Spinal cord (tissue), 10 donors: Measurements from ENCODE around the gene MSH5. TPM values are rescaled to one million over a fixed set of nuclear protein-coding genes. Genes with fewer than 3 reads are reported as not detected.
A peak's percentile ranks its signal among the peaks of the same experiment; 100 is the strongest.

Experiments used
- DNase-seq, 6 donors: peaks; one replicate each; pipeline versions ENCODE4 v3.0.0 to v3.0.0-alpha.2; 2013 to 2015; ENCODE audit warnings: low spot score in 6 of 6, low read depth in 4 of 6
- H3K27ac ChIP-seq: one replicate; pipeline ENCODE4 v1.5.1; 2013; ENCODE audit warnings: low read depth, low read length, control low read depth
- H3K27me3 ChIP-seq: one replicate; pipeline ENCODE4 v1.6.1; 2013; ENCODE audit warnings: low read length; ENCODE audit not compliant: control insufficient read depth, insufficient read depth
- H3K36me3 ChIP-seq: one replicate; pipeline ENCODE4 v1.6.1; 2013; ENCODE audit warnings: low read length; ENCODE audit not compliant: control insufficient read depth, insufficient read depth
- H3K4me1 ChIP-seq: one replicate; pipeline ENCODE4 v1.6.1; 2013; ENCODE audit warnings: low read length; ENCODE audit not compliant: control insufficient read depth, insufficient read depth
- H3K4me3 ChIP-seq: one replicate; pipeline ENCODE4 v1.5.1; 2013; ENCODE audit warnings: low read depth, low read length, control low read depth
- H3K9me3 ChIP-seq: one replicate; pipeline ENCODE4 v1.6.1; 2013; ENCODE audit warnings: low read length; ENCODE audit not compliant: control insufficient read depth, insufficient read depth
- WGBS: methylation state at CpG from one replicate; pipeline ENCODE4 v1.1.5; 2013; ENCODE audit warnings: missing lambda C conversion rate; ENCODE audit not compliant: insufficient coverage; 5-methylcytosine and 5-hydroxymethylcytosine counted together
- polyA plus RNA-seq, 2 donors: library from polyadenylated mRNA; unstranded; fragments of 120-200 nt; gene quantifications; one replicate each; pipeline ENCODE4 v1.2.1, GENCODE V29; 2013; ENCODE audit not compliant: insufficient read length in 2 of 2
- total RNA-seq, 2 donors: library from RNA; depleted of rRNA in 1 of 2; stranded (reverse); fragments of 120-200 nt in 1 of 2; fragments of >200 nt in 1 of 2; gene quantifications; one replicate each; pipeline versions ENCODE4 v1.2.3 to v1.2.4, GENCODE V29; 2013 to 2014
- donor health status: healthy.

MSH5 gene
- total and polyA plus RNA-seq, 4 donors, result 6.2 to 38.8 (median 19.6) TPM

DNA sequence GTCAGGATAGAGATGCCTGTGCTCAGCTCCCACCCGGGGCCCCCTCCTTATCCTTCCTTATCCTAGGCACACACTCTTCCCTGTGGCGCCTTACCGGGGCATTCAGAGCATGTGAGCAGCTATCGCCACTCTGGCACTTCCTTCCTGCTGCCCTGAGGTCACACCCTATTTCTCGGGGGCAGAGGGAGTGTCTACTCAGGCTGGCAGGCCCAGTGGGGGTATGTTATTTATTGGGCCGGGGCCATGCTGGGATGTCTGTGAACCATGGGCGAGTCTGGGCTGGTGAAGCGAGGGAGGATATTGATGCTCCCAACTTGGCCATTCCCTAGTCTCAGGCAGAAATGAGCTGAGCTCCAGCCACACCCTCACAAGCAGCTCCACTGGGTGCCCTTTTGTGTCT, 28.6 kb upstream of the MSH5 start:
- Histone ChIP-seq H3K27me3 (no peaks in the 10 kb centered on the region), H3K4me1 (peaks cover 20% of the 10 kb centered on the region), H3K27ac (no peak overlapping the region), H3K36me3 (no peaks in the 10 kb centered on the region), H3K4me3 (no peak overlapping the region), H3K9me3 (no peaks in the 10 kb centered on the region)
- no peak for DNase-seq
- WGBS, result 72% methylated on average over 6 of the region's 8 CpGs

DNA sequence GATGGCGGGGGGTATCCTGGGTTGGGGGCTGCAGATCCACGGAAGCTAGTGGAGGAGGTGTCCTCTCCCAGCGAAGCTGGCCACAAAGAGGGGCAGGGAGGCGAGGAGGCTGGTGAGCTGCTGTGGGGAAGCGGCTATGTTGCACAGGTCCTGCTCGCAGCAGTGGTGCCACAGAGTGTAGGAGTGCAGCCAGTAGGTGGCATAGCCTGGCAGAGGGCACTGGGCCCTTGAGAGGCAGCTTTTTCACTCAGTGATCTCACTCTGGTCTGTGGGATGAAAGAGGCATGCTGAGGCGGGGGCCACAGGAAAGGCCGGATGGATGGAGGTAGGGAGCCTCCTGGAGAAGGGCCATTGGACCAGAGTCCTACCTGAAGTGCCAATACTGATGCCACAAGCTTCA, 27.5 kb upstream of the MSH5 start:
- no peak overlapping the region for H3K4me3 ChIP-seq
- H3K27me3 ChIP-seq, result no peaks in the 10 kb centered on the region
- WGBS, result 93% methylated on average over 8 of the region's 8 CpGs
- no peak for DNase-seq
- H3K4me1 ChIP-seq, result peaks cover 20% of the 10 kb centered on the region
- no peaks in the 10 kb centered on the region for H3K36me3 ChIP-seq
- H3K27ac ChIP-seq, result no peak overlapping the region
- no peaks in the 10 kb centered on the region for H3K9me3 ChIP-seq

- H3K27ac ChIP-seq, result peak overlapping the region; percentile 81
These were observed 26.3 kb upstream of the MSH5 start for GRCh38 chr6:31713465-31713864.

DNA sequence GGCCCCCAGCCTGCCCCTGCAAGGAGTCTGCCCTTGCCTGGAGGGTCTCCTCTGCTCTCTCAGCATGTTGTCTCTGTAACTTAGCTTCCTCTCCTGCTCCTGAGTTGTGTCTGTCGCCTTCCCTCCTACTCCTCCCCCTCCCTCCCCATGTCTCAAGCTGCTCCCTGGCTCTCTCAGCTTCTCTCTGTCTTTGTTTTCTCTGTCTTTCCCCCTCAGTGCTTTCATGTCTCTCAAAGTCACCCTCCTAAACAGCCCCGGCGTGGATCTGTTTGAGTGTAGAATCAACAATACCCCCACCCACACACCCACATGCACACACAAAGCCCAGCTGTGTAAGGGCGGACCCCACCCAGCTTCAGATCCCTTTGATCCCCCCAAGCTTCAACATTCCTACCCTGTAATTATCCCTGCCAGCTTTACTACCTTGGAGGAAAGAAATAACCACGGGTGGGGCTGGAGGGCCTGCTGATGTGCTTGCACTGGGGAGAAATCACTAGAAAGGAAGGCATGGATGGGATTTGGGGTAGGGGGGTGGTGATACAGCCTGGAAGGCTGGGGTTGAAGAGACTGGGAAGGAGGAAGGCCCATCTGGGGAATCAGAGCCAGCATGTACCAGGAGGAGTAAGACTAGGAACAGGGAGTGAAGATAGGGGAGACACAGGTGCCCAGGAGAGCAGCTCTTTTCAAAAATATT, 25.7 kb upstream of the MSH5 start:
- Histone ChIP-seq H3K27me3 (no peaks in the 10 kb centered on the region), H3K4me3 (no peak overlapping the region), H3K36me3 (no peaks in the 10 kb centered on the region), H3K27ac (peak overlapping the region; percentile 81), H3K9me3 (no peaks in the 10 kb centered on the region), H3K4me1 (peaks cover 23% of the 10 kb centered on the region)
- DNase-seq, result peak in 2 of 6 donors; percentile 49 to 85
- WGBS, result 12% methylated on average over 4 of the region's 5 CpGs

More at GRCh38 chr6:31713465-31713864, 26.3 kb upstream of the MSH5 start:
- Histone ChIP-seq H3K36me3 (no peaks in the 10 kb centered on the region), H3K9me3 (no peaks in the 10 kb centered on the region), H3K4me1 (peaks cover 23% of the 10 kb centered on the region), H3K27me3 (no peaks in the 10 kb centered on the region), H3K4me3 (no peak overlapping the region)
- WGBS, result no CpG with 5 or more reads among the region's 4 CpGs
- DNase-seq, result no peak

GRCh38 chr6:31715022-31715958, 24.5 kb upstream of the MSH5 start, which contains the start of gene LY6G6D:
Gene LY6G6D (plus strand): TSS chr6:31715348. CDS start chr6:31715356, 8 bp downstream.
- H3K4me1 ChIP-seq, result peaks cover 23% of the 10 kb centered on the region
- DNase-seq, result peak in 1 of 6 donors; percentile 82
- H3K4me3 ChIP-seq, result no peak within 1 kb of the TSS

GRCh38 chr6:31717499-31718222, 22.1 kb upstream of the MSH5 start:
- no peaks in the 10 kb centered on the region for H3K9me3 ChIP-seq
- no peaks in the 10 kb centered on the region for H3K36me3 ChIP-seq
- H3K4me1 ChIP-seq, result peaks cover 23% of the 10 kb centered on the region
- H3K4me3 ChIP-seq, result no peak overlapping the region
- peak in 1 of 6 donors; percentile 42 for DNase-seq
- 44% methylated on average over 8 of the region's 10 CpGs for WGBS
- H3K27me3 ChIP-seq, result no peaks in the 10 kb centered on the region
- no peak overlapping the region for H3K27ac ChIP-seq

More at GRCh38 chr6:31715022-31715958, 24.5 kb upstream of the MSH5 start, which contains the start of gene LY6G6D:
- WGBS, result 29% methylated on average over 13 of the region's 16 CpGs
- no peaks in the 10 kb centered on the region for H3K36me3 ChIP-seq
- no peaks in the 10 kb centered on the region for H3K9me3 ChIP-seq
- H3K27ac ChIP-seq, result peak within 1 kb of the TSS; percentile 81
- H3K27me3 ChIP-seq, result no peaks in the 10 kb centered on the region

DNA sequence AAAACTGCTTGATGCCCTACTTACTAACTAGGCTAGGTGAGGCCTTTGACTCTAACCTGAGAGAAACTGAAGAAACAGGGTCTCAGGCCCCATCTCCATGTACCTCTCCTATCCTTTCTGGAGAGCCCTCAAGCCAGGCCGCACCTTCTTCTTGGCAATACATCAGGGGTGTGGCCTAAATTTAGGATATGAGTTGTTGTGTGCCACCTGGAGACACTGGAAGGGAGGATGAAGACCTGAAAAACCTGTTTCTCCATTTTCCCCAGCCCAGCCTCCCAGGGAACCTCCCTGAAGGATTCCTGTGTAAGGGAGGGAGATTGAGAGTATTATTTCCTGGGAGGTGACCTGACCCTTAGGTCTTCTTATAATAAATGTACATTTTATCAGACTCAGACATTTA, 21.5 kb upstream of the MSH5 start:
- no CpG with 5 or more reads among the region's 1 CpG for WGBS
- Histone ChIP-seq H3K27ac (no peak overlapping the region), H3K36me3 (peaks cover 2% of the 10 kb centered on the region)

GRCh38 chr6:31719001-31719400, 20.8 kb upstream of the MSH5 start:
- Histone ChIP-seq H3K4me1 (peaks cover 17% of the 10 kb centered on the region), H3K27me3 (no peaks in the 10 kb centered on the region), H3K27ac (no peak overlapping the region), H3K9me3 (no peaks in the 10 kb centered on the region), H3K4me3 (no peak overlapping the region), H3K36me3 (peaks cover 9% of the 10 kb centered on the region)
- WGBS, result 89% methylated on average over 5 of the region's 6 CpGs
- DNase-seq, result no peak

More for the DNA sequence above, 21.5 kb upstream of the MSH5 start:
- no peak for DNase-seq
- Histone ChIP-seq H3K4me1 (peaks cover 23% of the 10 kb centered on the region), H3K4me3 (no peak overlapping the region), H3K9me3 (no peaks in the 10 kb centered on the region), H3K27me3 (no peaks in the 10 kb centered on the region)

- H3K27ac ChIP-seq, result no peak overlapping the region
- 94% methylated on average over 4 of the region's 5 CpGs for WGBS
- H3K4me3 ChIP-seq, result no peak overlapping the region
- DNase-seq, result no peak
- peaks cover 21% of the 10 kb centered on the region for H3K36me3 ChIP-seq
- H3K27me3 ChIP-seq, result no peaks in the 10 kb centered on the region
- H3K4me1 ChIP-seq, result peaks cover 8% of the 10 kb centered on the region
- no peaks in the 10 kb centered on the region for H3K9me3 ChIP-seq
These were observed 19.5 kb upstream of the MSH5 start for GRCh38 chr6:31720196-31720770.
